Stomach smooth muscle (tissue), 2 donors: ENCODE data around the gene KLHDC7B.

Experiments used
- H3K27ac ChIP-seq: one replicate; pipeline ENCODE4 v1.7.0; 2013; ENCODE audit warnings: mild to moderate bottlenecking, low read length, inconsistent platforms
- H3K27me3 ChIP-seq, 2 donors: one replicate each; pipeline ENCODE4 v1.7.0; 2013; ENCODE audit warnings: low read length in 2 of 2; ENCODE audit not compliant: insufficient read depth in 2 of 2, control insufficient read depth in 1 of 2
- H3K36me3 ChIP-seq, 2 donors: one replicate each; pipeline ENCODE4 v1.7.0; 2013; ENCODE audit warnings: low read length in 2 of 2; ENCODE audit not compliant: control insufficient read depth in 2 of 2, insufficient read depth in 2 of 2
- H3K4me1 ChIP-seq: one replicate; pipeline ENCODE4 v1.7.0; 2013; ENCODE audit warnings: low read length; ENCODE audit not compliant: control insufficient read depth, insufficient read depth
- H3K4me3 ChIP-seq, 2 donors: one replicate each; pipeline ENCODE4 v1.7.0; 2013; ENCODE audit warnings: low read length in 2 of 2
- H3K9ac ChIP-seq, 2 donors: one replicate each; pipeline ENCODE4 v1.7.0; 2013; ENCODE audit warnings: low read length in 2 of 2, mild to moderate bottlenecking in 1 of 2
- H3K9me3 ChIP-seq, 2 donors: one replicate each; pipeline ENCODE4 v1.7.0; 2013; ENCODE audit warnings: low read length in 2 of 2; ENCODE audit not compliant: control insufficient read depth in 2 of 2
- donor health status: healthy.
- donor health status: Pancreatic carcinoma.

The KLHDC7B gene

DNA sequence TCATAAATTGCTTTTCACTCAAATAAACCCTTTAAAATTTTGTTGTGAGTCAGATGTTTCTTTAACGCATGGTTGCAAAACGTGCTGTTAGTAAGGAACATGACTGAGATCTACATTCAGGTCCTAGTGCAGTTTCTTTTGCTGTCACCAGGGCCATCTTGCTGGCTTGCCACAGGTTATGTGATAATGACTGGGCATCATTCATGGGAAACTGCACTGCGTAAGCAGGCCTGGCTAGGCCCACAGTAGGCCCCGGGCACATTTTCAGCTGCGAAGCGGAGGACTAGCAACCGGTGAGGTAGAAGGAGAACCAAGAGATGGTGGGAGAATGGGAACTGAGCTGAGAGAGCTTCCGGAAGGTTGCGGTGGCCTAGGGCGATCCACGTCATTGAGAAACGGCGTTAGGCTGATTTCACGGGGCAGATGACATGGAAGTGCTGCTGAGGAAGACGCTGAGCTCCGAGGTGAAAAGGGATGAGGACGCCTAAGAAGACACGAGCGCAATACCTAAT is 3.2 kb upstream of the KLHDC7B start:
- no peaks in the 10 kb centered on the region for H3K9me3 ChIP-seq
- H3K4me3 ChIP-seq = no peak overlapping the region
- no peaks in the 10 kb centered on the region for H3K36me3 ChIP-seq
- peaks cover 7% of the 10 kb centered on the region for H3K4me1 ChIP-seq
- H3K27ac ChIP-seq = no peak overlapping the region
- H3K27me3 ChIP-seq = peaks cover 24 to 28% of the 10 kb centered on the region in 2 donors
- no peak overlapping the region for H3K9ac ChIP-seq

DNA sequence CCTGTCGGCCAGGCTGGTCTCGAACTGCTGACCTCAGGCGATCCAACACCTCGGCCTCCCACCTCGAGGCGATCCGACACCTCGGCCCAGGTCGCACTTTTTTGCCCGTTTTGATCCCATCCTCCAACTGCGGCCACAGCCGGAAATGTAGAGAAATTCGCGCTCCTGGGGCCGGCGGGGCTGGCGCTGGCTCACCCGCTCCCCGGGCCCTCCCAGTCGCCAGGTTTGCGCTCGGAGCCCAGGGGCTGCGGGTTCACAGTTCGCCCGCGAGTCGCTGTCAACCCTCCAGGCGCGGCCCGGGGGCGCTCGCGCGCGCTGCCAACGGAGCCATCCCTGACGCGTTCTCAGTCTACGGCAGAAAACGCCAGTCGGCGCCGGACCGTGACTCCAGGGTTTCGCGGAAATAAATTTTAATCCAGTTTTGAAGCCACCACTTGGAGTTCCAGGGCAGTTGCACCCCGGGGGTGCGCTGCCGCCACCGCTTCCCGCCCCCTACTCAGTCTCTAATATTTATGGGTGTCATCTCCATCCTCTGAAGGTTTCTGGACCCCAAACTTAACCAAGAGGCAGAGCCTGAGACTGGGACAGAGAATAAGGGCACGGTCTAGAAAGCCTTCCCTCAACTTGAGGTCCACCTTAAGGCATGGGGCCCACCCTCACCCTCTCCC is 1.5 kb upstream of the KLHDC7B start:
- Histone ChIP-seq H3K27ac (no peak overlapping the region), H3K27me3 (peaks cover 30 to 36% of the 10 kb centered on the region in 2 donors)

DNA sequence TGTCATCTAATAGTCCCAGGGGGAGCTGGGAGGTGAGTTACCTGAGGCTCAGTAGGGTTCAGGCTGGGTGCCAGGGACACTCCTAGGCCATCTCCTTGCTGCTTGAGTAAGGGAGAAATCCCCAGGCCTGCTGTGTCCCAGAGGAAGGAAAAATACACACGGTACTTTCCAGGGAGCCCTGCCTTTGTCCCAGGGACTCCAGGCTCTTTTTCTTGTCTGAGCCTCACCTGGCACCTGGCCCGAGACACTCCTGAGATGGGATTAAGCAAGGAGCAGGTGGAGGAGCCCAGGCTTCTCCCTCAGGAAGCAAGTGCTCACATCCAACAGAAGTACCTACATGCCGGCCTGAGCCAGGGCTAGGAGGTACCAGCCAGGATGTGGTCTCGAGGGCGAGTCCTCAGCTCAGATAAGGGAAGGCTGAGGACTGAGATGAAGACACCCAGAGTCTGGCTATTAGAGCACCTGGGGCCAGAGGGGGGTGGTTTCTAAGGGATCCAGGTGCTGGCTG is 899 bp upstream of the KLHDC7B start:
- H3K4me1 ChIP-seq = peaks cover 10% of the 10 kb centered on the region
- H3K27me3 ChIP-seq = peaks cover 32 to 42% of the 10 kb centered on the region in 2 donors
- H3K36me3 ChIP-seq = no peaks in the 10 kb centered on the region
- no peak overlapping the region for H3K4me3 ChIP-seq
- peak overlapping the region in 1 of 2 donors; percentile 9 for H3K9ac ChIP-seq
- H3K9me3 ChIP-seq = no peaks in the 10 kb centered on the region
- H3K27ac ChIP-seq = no peak overlapping the region

More for the DNA sequence above, 1.5 kb upstream of the KLHDC7B start:
- H3K4me3 ChIP-seq = peak overlapping the region in 1 of 2 donors; percentile 47
- H3K4me1 ChIP-seq = peaks cover 10% of the 10 kb centered on the region
- H3K9ac ChIP-seq = peak overlapping the region in 1 of 2 donors; percentile 9
- no peaks in the 10 kb centered on the region for H3K9me3 ChIP-seq
- H3K36me3 ChIP-seq = no peaks in the 10 kb centered on the region

DNA sequence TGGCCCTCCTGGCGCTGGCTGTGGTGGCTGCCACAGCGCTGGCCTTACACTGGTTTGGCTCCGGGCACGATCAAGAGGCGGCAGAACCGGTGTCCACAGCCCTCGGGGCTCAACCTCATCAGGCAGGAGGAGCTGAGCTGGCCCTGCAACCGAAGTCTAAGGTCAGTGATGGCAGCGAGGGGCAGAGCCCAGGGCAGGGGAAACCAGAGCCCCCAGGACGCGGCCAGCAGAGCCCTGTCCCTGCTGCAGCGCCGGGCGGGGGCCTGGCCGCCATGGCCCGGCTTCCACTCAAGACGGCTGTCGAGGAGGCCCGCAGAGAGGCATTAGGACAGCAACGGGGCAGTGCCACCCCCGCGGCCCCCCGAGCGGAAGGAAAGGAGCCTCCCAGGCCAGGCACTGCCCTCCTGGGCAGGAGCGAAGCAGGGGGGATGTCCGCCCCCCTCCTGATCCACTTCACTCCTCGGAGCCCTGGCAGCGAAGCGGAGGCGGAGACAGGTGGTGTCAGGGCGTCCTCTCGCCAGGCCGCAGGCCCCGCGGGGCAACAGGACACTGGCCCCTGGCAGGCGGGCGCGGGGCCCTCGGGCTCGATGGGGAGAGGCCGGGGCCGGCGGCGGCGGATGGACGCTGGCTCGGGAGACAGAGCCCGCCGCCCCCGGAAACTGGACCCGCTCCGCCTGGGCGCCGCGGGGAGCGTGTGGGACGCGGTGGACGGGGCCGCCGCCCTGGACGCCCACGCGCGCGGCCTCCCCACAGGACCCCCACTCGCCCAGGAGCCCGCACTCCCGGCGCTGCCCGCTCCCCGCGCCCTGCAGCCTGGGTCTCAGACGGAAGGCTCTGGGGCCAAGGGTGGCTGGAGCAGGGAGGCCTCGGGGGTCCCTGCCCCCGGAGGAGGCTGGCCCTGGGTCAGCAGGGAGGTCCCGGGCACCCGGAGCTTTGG is 895 bp downstream of the KLHDC7B start:
- Histone ChIP-seq H3K36me3 (no peaks in the 10 kb centered on the region), H3K4me1 (peaks cover 10% of the 10 kb centered on the region), H3K27me3 (peaks cover 37 to 55% of the 10 kb centered on the region in 2 donors), H3K9ac (no peak overlapping the region), H3K4me3 (no peak overlapping the region), H3K27ac (no peak overlapping the region), H3K9me3 (no peaks in the 10 kb centered on the region)

DNA sequence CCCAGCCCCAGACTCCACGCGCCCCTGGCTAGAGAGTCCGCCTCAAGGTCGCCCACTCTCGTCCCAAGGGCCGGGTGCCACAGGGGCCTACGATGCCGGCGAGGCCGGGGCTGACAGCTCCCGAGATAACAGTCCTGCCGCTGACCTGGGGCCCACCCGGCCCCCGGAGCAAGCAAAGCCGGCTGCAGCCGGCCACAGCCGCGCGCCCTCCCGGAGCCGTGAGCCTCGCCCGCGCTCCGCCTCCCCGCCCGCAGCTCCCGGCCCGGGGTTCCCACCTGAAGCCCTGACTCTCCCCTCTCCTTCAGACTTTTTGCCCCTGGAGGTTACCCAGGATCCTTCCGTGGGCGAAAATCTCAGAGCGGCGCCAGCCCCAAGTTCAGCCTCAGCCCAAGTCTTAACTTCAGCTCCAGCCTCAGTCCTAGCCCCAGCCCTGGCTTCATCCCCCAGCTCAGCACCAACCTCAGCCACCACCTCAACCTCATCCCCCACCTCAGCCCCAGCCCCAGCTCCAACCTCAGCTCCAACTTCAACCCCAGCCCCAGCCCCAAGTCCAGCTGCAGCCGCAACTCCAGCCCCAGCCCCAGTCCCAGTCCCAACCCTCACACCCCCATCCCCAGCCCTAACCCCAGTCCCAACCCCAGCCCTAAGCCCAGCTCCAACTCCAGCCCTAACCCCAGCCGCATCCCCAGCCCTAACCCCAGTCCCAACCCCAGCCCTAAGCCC is 1.7 kb downstream of the KLHDC7B start:
- Histone ChIP-seq H3K36me3 (no peaks in the 10 kb centered on the region), H3K27ac (no peak overlapping the region), H3K4me1 (peaks cover 10% of the 10 kb centered on the region), H3K9ac (no peak overlapping the region), H3K9me3 (no peaks in the 10 kb centered on the region), H3K27me3 (peaks cover 41 to 55% of the 10 kb centered on the region in 2 donors), H3K4me3 (no peak overlapping the region)

DNA sequence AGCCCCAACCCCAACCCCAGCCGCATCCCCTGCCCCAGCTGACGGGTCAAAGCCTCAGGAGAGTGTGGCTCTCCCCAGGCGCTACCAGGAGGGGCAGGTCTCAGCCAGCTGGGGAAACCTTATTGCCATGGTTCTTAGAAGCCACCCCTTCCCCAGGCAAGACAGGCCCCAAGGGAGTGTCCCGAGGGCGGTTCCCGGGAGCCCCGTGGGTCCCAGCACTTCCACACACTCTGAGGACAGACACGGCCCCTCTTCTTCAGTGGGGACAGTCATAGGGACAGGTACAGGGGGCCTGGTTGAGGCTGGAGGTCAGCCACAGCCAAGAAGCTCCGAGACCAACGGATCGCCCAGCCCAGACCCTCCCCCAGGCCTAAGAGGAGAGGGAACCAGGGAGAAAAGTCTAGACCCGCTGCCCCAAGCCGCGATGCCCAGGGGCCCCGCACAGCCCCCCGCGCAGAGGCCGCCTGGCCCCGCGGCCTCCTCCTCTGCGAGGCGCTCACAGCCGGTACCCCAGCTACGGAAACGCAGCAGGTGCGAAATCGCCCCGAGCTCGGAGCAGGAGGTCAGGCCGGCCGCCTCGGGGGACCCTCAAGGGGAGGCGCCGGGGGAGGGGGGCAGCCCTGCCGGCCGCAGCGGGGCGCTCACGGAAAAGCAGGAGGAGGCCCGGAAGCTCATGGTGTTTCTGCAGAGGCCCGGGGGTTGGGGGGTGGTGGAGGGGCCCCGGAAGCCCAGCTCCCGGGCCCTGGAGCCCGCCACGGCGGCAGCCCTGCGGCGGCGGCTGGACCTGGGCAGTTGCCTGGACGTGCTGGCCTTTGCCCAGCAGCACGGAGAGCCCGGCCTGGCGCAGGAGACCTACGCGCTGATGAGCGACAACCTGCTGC is 2.6 kb downstream of the KLHDC7B start:
- no peaks in the 10 kb centered on the region for H3K36me3 ChIP-seq
- H3K27ac ChIP-seq = no peak overlapping the region
- H3K9ac ChIP-seq = no peak overlapping the region
- H3K4me1 ChIP-seq = peaks cover 10% of the 10 kb centered on the region
- H3K27me3 ChIP-seq = peaks cover 39 to 55% of the 10 kb centered on the region in 2 donors
- H3K9me3 ChIP-seq = no peaks in the 10 kb centered on the region
- peak overlapping the region in 1 of 2 donors; percentile 35 for H3K4me3 ChIP-seq

DNA sequence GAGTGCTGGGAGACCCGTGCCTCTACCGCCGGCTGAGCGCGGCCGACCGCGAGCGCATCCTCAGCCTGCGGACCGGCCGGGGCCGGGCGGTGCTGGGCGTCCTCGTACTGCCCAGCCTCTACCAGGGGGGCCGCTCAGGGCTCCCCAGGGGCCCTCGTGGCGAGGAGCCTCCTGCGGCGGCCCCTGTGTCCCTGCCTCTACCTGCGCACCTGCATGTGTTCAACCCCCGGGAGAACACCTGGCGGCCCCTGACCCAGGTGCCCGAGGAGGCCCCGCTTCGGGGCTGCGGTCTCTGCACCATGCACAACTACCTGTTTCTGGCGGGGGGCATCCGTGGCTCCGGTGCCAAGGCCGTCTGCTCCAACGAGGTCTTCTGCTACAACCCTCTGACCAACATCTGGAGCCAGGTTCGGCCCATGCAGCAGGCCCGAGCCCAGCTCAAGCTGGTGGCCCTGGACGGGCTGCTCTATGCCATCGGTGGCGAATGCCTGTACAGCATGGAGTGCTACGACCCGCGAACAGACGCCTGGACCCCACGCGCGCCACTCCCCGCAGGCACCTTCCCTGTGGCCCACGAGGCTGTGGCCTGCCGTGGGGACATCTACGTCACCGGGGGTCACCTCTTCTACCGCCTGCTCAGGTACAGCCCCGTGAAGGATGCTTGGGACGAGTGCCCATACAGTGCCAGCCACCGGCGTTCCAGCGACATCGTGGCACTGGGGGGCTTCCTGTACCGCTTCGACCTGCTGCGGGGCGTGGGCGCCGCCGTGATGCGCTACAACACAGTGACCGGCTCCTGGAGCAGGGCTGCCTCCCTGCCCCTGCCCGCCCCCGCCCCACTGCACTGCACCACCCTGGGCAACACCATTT is 3.5 kb downstream of the KLHDC7B start:
- Histone ChIP-seq H3K4me3 (peak overlapping the region in 1 of 2 donors; percentile 35), H3K9me3 (no peaks in the 10 kb centered on the region), H3K4me1 (peaks cover 8% of the 10 kb centered on the region), H3K27me3 (peaks cover 39 to 51% of the 10 kb centered on the region in 2 donors), H3K9ac (no peak overlapping the region), H3K27ac (no peak overlapping the region), H3K36me3 (no peaks in the 10 kb centered on the region)

DNA sequence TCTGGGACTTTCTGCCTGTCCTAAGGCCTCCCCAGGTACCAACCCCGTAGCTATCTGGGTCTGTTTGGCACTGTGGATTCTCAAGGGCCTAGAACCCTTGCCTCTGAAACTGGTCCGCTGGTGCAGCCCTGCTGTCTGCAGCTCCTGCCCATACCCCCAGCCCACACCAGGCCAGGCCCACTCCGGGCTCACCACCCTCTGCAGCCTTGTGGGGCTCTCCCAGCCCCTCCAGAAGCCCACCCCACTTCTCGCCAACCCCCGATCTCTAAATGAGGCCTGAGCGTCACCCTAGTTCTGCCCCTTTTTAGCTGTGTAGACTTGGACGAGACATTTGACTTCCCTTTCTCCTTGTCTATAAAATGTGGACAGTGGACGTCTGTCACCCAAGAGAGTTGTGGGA is 4.7 kb downstream of the KLHDC7B start:
- no peak overlapping the region for H3K9ac ChIP-seq
- H3K27me3 ChIP-seq = peaks cover 29 to 41% of the 10 kb centered on the region in 2 donors

DNA sequence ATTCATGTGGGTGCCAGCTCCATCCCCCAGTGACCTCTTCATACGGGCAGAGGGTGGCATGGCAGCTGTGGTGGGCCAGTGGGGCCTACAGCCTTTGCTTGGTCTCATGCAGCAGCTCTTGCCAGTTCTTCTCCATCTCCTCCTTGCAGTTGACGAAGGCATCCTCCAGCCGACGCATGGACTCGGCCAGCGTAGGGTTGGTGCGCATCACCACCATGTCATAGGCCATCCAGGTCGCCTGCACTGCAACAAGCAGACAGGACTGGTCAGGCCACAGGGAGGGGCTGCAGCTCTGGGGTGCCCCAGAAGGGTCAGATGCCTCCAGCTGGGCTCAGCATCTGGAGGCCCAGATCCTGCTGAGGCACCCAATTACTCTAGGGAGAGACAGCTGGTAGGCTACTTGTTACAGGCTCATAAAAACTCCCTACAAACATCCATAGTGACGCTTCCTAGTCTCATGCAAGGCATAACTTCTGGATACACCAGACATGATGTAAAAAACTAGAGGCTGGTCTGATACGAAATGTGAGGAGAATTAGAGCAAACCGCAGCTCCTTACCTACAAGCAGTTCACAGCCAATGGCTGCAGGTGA is 5.6 kb downstream of the KLHDC7B start:
- Histone ChIP-seq H3K4me1 (peaks cover 3% of the 10 kb centered on the region), H3K27ac (no peak overlapping the region), H3K9ac (no peak overlapping the region), H3K4me3 (no peak overlapping the region), H3K36me3 (no peaks in the 10 kb centered on the region), H3K9me3 (no peaks in the 10 kb centered on the region), H3K27me3 (peaks cover 21 to 36% of the 10 kb centered on the region in 2 donors)

More for the DNA sequence above, 4.7 kb downstream of the KLHDC7B start:
- H3K36me3 ChIP-seq = no peaks in the 10 kb centered on the region
- peaks cover 3% of the 10 kb centered on the region for H3K4me1 ChIP-seq
- H3K27ac ChIP-seq = no peak overlapping the region
- H3K4me3 ChIP-seq = no peak overlapping the region
- no peaks in the 10 kb centered on the region for H3K9me3 ChIP-seq
